Measurements from ENCODE around the gene TUBB. TPM values are rescaled to one million over a fixed set of nuclear protein-coding genes. Genes with fewer than 3 reads are reported as not detected.

Gene TUBB
- total and polyA plus RNA-seq, 9 of the 15 experiments (the other 6 are each of a cell fraction or from before 2014, with no cell fraction given): 971 to 2,870 (median 1,478) TPM

DNA sequence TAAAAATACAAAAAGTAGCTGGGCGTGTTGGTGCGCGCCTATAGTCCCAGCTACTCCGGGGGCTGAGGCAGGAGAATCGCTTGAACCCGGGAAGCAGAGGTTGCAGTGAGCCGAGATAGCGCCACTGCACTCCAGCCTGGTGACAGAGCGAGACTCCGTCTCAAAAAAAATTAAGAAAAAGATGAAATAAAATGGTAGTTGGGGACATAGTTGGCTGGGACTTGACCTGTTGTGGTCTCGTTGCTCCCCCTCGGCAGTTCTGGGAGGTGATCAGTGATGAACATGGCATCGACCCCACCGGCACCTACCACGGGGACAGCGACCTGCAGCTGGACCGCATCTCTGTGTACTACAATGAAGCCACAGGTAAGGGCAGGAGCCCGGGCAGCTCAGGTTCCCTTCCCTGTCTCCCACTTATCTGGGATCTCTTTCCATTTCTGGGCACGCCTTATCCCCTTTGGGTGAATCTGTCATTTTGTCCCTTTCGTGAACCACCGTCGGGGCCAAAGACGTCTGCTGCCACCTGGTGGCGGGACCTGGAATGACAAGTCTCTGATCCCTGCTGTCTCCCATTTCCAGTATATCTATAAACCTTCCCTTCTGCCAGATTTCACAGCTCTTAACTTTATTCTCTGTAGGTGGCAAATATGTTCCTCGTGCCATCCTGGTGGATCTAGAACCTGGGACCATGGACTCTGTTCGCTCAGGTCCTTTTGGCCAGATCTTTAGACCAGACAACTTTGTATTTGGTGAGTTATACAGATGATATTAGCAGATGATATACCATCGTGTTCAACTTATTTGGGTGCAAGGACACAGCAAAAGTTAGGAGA, 2.3 kb downstream of the TUBB start (continued):
- TF ChIP-seq, protein P1, sequence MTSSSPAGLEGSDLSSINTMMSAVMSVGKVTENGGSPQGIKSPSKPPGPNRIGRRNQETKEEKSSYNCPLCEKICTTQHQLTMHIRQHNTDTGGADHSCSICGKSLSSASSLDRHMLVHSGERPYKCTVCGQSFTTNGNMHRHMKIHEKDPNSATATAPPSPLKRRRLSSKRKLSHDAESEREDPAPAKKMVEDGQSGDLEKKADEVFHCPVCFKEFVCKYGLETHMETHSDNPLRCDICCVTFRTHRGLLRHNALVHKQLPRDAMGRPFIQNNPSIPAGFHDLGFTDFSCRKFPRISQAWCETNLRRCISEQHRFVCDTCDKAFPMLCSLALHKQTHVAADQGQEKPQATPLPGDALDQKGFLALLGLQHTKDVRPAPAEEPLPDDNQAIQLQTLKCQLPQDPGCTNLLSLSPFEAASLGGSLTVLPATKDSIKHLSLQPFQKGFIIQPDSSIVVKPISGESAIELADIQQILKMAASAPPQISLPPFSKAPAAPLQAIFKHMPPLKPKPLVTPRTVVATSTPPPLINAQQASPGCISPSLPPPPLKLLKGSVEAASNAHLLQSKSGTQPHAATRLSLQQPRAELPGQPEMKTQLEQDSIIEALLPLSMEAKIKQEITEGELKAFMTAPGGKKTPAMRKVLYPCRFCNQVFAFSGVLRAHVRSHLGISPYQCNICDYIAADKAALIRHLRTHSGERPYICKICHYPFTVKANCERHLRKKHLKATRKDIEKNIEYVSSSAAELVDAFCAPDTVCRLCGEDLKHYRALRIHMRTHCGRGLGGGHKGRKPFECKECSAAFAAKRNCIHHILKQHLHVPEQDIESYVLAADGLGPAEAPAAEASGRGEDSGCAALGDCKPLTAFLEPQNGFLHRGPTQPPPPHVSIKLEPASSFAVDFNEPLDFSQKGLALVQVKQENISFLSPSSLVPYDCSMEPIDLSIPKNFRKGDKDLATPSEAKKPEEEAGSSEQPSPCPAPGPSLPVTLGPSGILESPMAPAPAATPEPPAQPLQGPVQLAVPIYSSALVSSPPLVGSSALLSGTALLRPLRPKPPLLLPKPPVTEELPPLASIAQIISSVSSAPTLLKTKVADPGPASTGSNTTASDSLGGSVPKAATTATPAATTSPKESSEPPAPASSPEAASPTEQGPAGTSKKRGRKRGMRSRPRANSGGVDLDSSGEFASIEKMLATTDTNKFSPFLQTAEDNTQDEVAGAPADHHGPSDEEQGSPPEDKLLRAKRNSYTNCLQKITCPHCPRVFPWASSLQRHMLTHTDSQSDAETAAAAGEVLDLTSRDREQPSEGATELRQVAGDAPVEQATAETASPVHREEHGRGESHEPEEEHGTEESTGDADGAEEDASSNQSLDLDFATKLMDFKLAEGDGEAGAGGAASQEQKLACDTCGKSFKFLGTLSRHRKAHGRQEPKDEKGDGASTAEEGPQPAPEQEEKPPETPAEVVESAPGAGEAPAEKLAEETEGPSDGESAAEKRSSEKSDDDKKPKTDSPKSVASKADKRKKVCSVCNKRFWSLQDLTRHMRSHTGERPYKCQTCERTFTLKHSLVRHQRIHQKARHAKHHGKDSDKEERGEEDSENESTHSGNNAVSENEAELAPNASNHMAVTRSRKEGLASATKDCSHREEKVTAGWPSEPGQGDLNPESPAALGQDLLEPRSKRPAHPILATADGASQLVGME (CRISPR knock-in tag; IDR thresholded peaks at IDR 0.05): no peak
- TF ChIP-seq ZNF263 (CRISPR knock-in tag; IDR thresholded peaks at IDR 0.05; ENCODE audit: borderline replicate concordance) (peak; percentile 66; the same call in 1 of the 2 replicates), ZFPM2 (CRISPR knock-in tag; IDR thresholded peaks at IDR 0.05) (no peak), BRD4 (IDR thresholded peaks at IDR 0.05) (no peak), ZNF124 (CRISPR knock-in tag; IDR thresholded peaks at IDR 0.05) (no peak), MAZ (CRISPR knock-in tag; conservative IDR thresholded peaks at IDR 0.05 in 1 of 2, IDR thresholded peaks at IDR 0.05 in 1 of 2) (peak; percentile 40 to 53; a peak in 2 of 4 replicates), SP1 (CRISPR knock-in tag; IDR thresholded peaks at IDR 0.05) (peak; percentile 57; the same call in 1 of the 2 replicates), PML (IDR thresholded peaks at IDR 0.05; ENCODE audit: low read length) (no peak; the same call in 1 of the 2 replicates), PRPF4 (IDR thresholded peaks at IDR 0.05; ENCODE audit: insufficient read depth, low read depth, low read length, poor library complexity, severe bottlenecking) (no peak), EP300 (IDR thresholded peaks at IDR 0.05; ENCODE audit: low read length) (peak; percentile 47), KLF13 (tag; IDR thresholded peaks at IDR 0.05; ENCODE audit: borderline replicate concordance, low read depth) (peak; percentile 42; the same call in 1 of the 2 replicates), NONO (IDR thresholded peaks at IDR 0.05; ENCODE audit: low read depth in 2 of 2, low read length in 1 of 2) (0 out of 4 replicates have a peak, but pooled peaks of 1 of the 2 experiments have one; percentile 24), TOE1 (IDR thresholded peaks at IDR 0.05; ENCODE audit: borderline replicate concordance) (peak; percentile 53; the same call in 1 of the 2 replicates), TOE1 (CRISPR knock-in tag; IDR thresholded peaks at IDR 0.05; ENCODE audit: borderline replicate concordance, low read depth) (no peak)
- TF ChIP-seq, protein P2, sequence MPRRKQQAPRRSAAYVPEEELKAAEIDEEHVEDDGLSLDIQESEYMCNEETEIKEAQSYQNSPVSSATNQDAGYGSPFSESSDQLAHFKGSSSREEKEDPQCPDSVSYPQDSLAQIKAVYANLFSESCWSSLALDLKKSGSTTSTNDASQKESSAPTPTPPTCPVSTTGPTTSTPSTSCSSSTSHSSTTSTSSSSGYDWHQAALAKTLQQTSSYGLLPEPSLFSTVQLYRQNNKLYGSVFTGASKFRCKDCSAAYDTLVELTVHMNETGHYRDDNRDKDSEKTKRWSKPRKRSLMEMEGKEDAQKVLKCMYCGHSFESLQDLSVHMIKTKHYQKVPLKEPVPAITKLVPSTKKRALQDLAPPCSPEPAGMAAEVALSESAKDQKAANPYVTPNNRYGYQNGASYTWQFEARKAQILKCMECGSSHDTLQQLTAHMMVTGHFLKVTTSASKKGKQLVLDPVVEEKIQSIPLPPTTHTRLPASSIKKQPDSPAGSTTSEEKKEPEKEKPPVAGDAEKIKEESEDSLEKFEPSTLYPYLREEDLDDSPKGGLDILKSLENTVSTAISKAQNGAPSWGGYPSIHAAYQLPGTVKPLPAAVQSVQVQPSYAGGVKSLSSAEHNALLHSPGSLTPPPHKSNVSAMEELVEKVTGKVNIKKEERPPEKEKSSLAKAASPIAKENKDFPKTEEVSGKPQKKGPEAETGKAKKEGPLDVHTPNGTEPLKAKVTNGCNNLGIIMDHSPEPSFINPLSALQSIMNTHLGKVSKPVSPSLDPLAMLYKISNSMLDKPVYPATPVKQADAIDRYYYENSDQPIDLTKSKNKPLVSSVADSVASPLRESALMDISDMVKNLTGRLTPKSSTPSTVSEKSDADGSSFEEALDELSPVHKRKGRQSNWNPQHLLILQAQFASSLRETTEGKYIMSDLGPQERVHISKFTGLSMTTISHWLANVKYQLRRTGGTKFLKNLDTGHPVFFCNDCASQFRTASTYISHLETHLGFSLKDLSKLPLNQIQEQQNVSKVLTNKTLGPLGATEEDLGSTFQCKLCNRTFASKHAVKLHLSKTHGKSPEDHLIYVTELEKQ (CRISPR knock-in tag; IDR thresholded peaks at IDR 0.05): no peak
- TF ChIP-seq, protein P3, sequence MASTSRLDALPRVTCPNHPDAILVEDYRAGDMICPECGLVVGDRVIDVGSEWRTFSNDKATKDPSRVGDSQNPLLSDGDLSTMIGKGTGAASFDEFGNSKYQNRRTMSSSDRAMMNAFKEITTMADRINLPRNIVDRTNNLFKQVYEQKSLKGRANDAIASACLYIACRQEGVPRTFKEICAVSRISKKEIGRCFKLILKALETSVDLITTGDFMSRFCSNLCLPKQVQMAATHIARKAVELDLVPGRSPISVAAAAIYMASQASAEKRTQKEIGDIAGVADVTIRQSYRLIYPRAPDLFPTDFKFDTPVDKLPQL (IDR thresholded peaks at IDR 0.05; ENCODE audit: extremely low read depth, insufficient read length): no peak

Measured in K562 (cell line).